ENCODE measurements around the gene TMEM54.

The TMEM54 gene

DNA sequence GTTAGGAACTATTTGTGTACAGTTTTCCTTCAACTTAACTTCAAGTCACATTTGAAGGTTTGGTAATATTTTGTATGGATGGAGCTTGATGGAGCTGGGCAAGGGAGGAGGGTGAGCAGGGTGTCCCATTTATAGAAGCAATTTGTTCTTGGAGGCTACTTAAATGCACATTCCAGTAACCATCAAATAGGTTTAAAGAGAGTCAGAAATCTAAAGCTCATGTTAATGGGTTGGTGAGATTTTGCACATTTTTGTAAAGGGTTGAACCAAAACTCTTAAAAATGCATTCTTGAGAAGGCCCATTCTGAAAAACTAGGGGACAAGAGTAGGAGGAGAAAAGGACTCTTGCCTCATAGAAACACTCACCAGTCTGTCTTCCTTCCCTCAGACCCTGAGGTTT is 40.6 kb downstream of the TMEM54 start:
- no peak overlapping the region for H3K23ac ChIP-seq (ENCODE audit: low read depth, low read length, poor library complexity)
- no peak overlapping the region for H4K91ac ChIP-seq (ENCODE audit: low read depth, low read length, poor library complexity)
- H2AK5ac ChIP-seq (ENCODE audit: low read depth, low read length) = no peak overlapping the region
- no peak overlapping the region for H3K4ac ChIP-seq (ENCODE audit: low read length)
- no peak overlapping the region for H2BK120ac ChIP-seq (ENCODE audit: low read depth, low read length)
- H3K27ac ChIP-seq (replicated peaks; ENCODE audit: low read length) = no peak overlapping the region
- no peak overlapping the region for H3K14ac ChIP-seq (ENCODE audit: low read length)
- H3K4me3 ChIP-seq (ENCODE audit: low read length in 2 of 2) = no peak overlapping the region
- H3K18ac ChIP-seq (ENCODE audit: low read length) = no peak overlapping the region
- no peaks in the 10 kb centered on the region for H3K4me1 ChIP-seq (ENCODE audit: control insufficient read depth in 2 of 2, insufficient read depth in 1 of 2, low read depth in 1 of 2, low read length in 2 of 2)
- no peak for DNase-seq (ENCODE audit: low spot score)
- no peak overlapping the region for H2BK15ac ChIP-seq (ENCODE audit: low read length)
- no peak overlapping the region for H3K9ac ChIP-seq (ENCODE audit: low read depth, low read length, poor library complexity)
- no peak overlapping the region for H2AFZ ChIP-seq (ENCODE audit: low read length)
- H3K4me2 ChIP-seq (ENCODE audit: insufficient read depth, low read length, poor library complexity, severe bottlenecking) = no peak overlapping the region
- H2BK5ac ChIP-seq (ENCODE audit: low read length) = no peak overlapping the region
- no peak overlapping the region for H4K8ac ChIP-seq (ENCODE audit: low read depth, low read length)
- no peak overlapping the region for H2BK12ac ChIP-seq (ENCODE audit: low read length)
- no peaks in the 10 kb centered on the region for H3K9me3 ChIP-seq (replicated peaks in 1 of 2; ENCODE audit: control insufficient read depth in 2 of 2, insufficient read depth in 1 of 2, low read depth in 1 of 2, low read length in 2 of 2)
- peaks cover 11 to 76% of the 10 kb centered on the region in 2 donors for H3K36me3 ChIP-seq (replicated peaks in 1 of 2; ENCODE audit: control insufficient read depth in 2 of 2, insufficient read depth in 2 of 2, low read length in 2 of 2)
- H3K79me1 ChIP-seq (ENCODE audit: low read depth, low read length) = no peaks in the 10 kb centered on the region
- H3K27me3 ChIP-seq (ENCODE audit: control insufficient read depth in 3 of 3, insufficient read depth in 3 of 3, low read depth in 1 of 3, low read length in 3 of 3) = no peaks in the 10 kb centered on the region

DNA sequence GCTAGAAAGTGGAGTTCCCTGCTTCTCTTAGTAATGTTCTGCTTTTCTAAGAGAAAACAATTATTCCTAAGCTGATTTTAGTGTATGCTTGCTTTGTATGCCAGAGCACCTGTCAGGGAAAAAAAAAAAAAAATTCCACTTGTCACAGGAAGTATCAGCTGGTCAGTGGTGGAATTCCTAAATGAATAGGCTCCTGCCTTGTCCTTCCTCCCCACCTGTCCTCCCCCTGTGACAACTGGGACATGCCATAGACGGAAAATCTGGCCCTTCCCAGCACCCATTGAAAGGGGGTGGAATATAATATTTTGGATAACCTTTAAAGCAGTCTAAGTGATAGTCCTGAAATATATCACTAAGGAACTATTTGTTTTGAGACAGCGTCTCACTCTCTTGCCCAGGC is 41.3 kb downstream of the TMEM54 start:
- no peak overlapping the region for H2BK15ac ChIP-seq (ENCODE audit: low read length)
- H3K14ac ChIP-seq (ENCODE audit: low read length) = no peak overlapping the region
- H3K9me3 ChIP-seq (replicated peaks in 1 of 2; ENCODE audit: control insufficient read depth in 2 of 2, insufficient read depth in 1 of 2, low read depth in 1 of 2, low read length in 2 of 2) = no peaks in the 10 kb centered on the region
- no peaks in the 10 kb centered on the region for H3K79me1 ChIP-seq (ENCODE audit: low read depth, low read length)
- H3K4ac ChIP-seq (ENCODE audit: low read length) = no peak overlapping the region
- H3K4me2 ChIP-seq (ENCODE audit: insufficient read depth, low read length, poor library complexity, severe bottlenecking) = no peak overlapping the region
- no peak overlapping the region for H2BK5ac ChIP-seq (ENCODE audit: low read length)
- H3K27ac ChIP-seq (replicated peaks; ENCODE audit: low read length) = no peak overlapping the region
- H3K4me3 ChIP-seq (ENCODE audit: low read length in 2 of 2) = no peak overlapping the region
- no peak overlapping the region for H4K91ac ChIP-seq (ENCODE audit: low read depth, low read length, poor library complexity)
- H3K18ac ChIP-seq (ENCODE audit: low read length) = no peak overlapping the region
- no peaks in the 10 kb centered on the region for H3K4me1 ChIP-seq (ENCODE audit: control insufficient read depth in 2 of 2, insufficient read depth in 1 of 2, low read depth in 1 of 2, low read length in 2 of 2)
- no peak overlapping the region for H2AFZ ChIP-seq (ENCODE audit: low read length)
- no peak overlapping the region for H4K8ac ChIP-seq (ENCODE audit: low read depth, low read length)
- no peak overlapping the region for H3K9ac ChIP-seq (ENCODE audit: low read depth, low read length, poor library complexity)
- no peak overlapping the region for H2BK120ac ChIP-seq (ENCODE audit: low read depth, low read length)
- WGBS, 2 donors (ENCODE audit: extremely low coverage in 2 of 2, insufficient read length in 2 of 2, insufficient replicate concordance in 1 of 2) = no CpG with 5 or more reads among the region's 2 CpGs
- H2BK12ac ChIP-seq (ENCODE audit: low read length) = no peak overlapping the region
- no peak overlapping the region for H2AK5ac ChIP-seq (ENCODE audit: low read depth, low read length)
- peaks cover 11 to 83% of the 10 kb centered on the region in 2 donors for H3K36me3 ChIP-seq (replicated peaks in 1 of 2; ENCODE audit: control insufficient read depth in 2 of 2, insufficient read depth in 2 of 2, low read length in 2 of 2)
- H3K23ac ChIP-seq (ENCODE audit: low read depth, low read length, poor library complexity) = no peak overlapping the region
- no peaks in the 10 kb centered on the region for H3K27me3 ChIP-seq (ENCODE audit: control insufficient read depth in 3 of 3, insufficient read depth in 3 of 3, low read depth in 1 of 3, low read length in 3 of 3)
- no peak for DNase-seq (ENCODE audit: low spot score)

DNA sequence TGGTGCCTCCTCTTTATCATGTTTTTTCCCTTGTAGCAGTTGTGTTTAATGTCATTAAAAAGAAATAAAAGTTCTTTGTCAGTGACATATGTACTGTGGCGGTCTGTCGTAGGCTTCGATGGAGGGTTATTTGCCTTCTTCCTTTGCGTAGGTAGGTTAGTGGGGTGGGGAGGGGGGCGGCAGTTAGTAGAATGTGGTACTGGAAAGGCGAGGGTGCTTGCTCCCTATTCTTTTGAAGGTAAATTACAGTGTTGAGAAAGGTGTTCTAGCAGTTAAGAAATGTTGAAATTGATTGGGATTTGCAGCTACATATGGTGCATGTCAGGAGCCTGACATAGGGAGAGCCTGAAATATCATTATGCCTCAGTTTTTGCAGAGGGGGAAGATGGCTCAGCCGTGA is 42.4 kb downstream of the TMEM54 start:
- no peak overlapping the region for H2BK120ac ChIP-seq (ENCODE audit: low read depth, low read length)
- H2AFZ ChIP-seq (ENCODE audit: low read length) = no peak overlapping the region
- no peak for DNase-seq (ENCODE audit: low spot score)
- no peak overlapping the region for H2AK5ac ChIP-seq (ENCODE audit: low read depth, low read length)
- no peaks in the 10 kb centered on the region for H3K27me3 ChIP-seq (ENCODE audit: control insufficient read depth in 3 of 3, insufficient read depth in 3 of 3, low read depth in 1 of 3, low read length in 3 of 3)
- H3K14ac ChIP-seq (ENCODE audit: low read length) = no peak overlapping the region
- H3K4me1 ChIP-seq (ENCODE audit: control insufficient read depth in 2 of 2, insufficient read depth in 1 of 2, low read depth in 1 of 2, low read length in 2 of 2) = no peaks in the 10 kb centered on the region
- no peak overlapping the region for H4K8ac ChIP-seq (ENCODE audit: low read depth, low read length)
- H2BK12ac ChIP-seq (ENCODE audit: low read length) = no peak overlapping the region
- H3K9ac ChIP-seq (ENCODE audit: low read depth, low read length, poor library complexity) = no peak overlapping the region
- H3K4me2 ChIP-seq (ENCODE audit: insufficient read depth, low read length, poor library complexity, severe bottlenecking) = no peak overlapping the region
- no peaks in the 10 kb centered on the region for H3K9me3 ChIP-seq (replicated peaks in 1 of 2; ENCODE audit: control insufficient read depth in 2 of 2, insufficient read depth in 1 of 2, low read depth in 1 of 2, low read length in 2 of 2)
- H3K4me3 ChIP-seq (ENCODE audit: low read length in 2 of 2) = no peak overlapping the region
- no peak overlapping the region for H3K27ac ChIP-seq (replicated peaks; ENCODE audit: low read length)
- no peak overlapping the region for H4K91ac ChIP-seq (ENCODE audit: low read depth, low read length, poor library complexity)
- no peak overlapping the region for H3K23ac ChIP-seq (ENCODE audit: low read depth, low read length, poor library complexity)
- H2BK15ac ChIP-seq (ENCODE audit: low read length) = no peak overlapping the region
- peaks cover 9 to 92% of the 10 kb centered on the region in 2 donors for H3K36me3 ChIP-seq (replicated peaks in 1 of 2; ENCODE audit: control insufficient read depth in 2 of 2, insufficient read depth in 2 of 2, low read length in 2 of 2)
- H3K4ac ChIP-seq (ENCODE audit: low read length) = no peak overlapping the region
- H3K18ac ChIP-seq (ENCODE audit: low read length) = no peak overlapping the region
- H3K79me1 ChIP-seq (ENCODE audit: low read depth, low read length) = no peaks in the 10 kb centered on the region
- whole genome bisulfite sequencing, 2 donors (ENCODE audit: extremely low coverage in 2 of 2, insufficient read length in 2 of 2, insufficient replicate concordance in 1 of 2) = no CpG with 5 or more reads among the region's 7 CpGs
- H2BK5ac ChIP-seq (ENCODE audit: low read length) = no peak overlapping the region

DNA sequence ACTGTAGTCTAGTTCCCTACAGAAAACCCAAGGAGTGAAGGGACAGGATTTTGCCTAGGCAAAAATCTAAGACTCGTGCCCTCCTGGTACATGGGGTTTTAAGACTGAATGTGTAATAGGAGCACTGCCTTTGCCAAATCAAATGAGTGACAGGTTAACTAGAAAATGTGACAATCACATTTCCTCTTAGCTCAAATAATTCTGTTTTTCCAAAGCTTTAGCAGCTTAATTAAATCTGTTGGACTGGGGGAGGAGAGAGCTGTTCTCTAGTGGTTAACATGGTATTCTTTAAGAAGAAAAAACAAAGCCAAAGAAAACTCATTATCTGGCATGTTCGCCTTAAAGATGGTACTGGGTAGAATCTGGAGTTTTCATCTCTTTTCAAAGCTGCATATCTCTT is 43.1 kb downstream of the TMEM54 start:
- WGBS, 2 donors (ENCODE audit: extremely low coverage in 2 of 2, insufficient read length in 2 of 2, insufficient replicate concordance in 1 of 2) = no CpG with 5 or more reads among the region's 2 CpGs
- H2BK15ac ChIP-seq (ENCODE audit: low read length) = no peak overlapping the region
- no peak overlapping the region for H2AK5ac ChIP-seq (ENCODE audit: low read depth, low read length)

More for the DNA sequence above, 43.1 kb downstream of the TMEM54 start:
- Histone ChIP-seq H3K4me3 (ENCODE audit: low read length in 2 of 2) (no peak overlapping the region), H2AFZ (ENCODE audit: low read length) (no peak overlapping the region), H4K8ac (ENCODE audit: low read depth, low read length) (no peak overlapping the region), H4K91ac (ENCODE audit: low read depth, low read length, poor library complexity) (no peak overlapping the region), H3K27me3 (ENCODE audit: control insufficient read depth in 3 of 3, insufficient read depth in 3 of 3, low read depth in 1 of 3, low read length in 3 of 3) (no peaks in the 10 kb centered on the region), H2BK120ac (ENCODE audit: low read depth, low read length) (no peak overlapping the region), H3K4me1 (ENCODE audit: control insufficient read depth in 2 of 2, insufficient read depth in 1 of 2, low read depth in 1 of 2, low read length in 2 of 2) (no peaks in the 10 kb centered on the region), H3K9ac (ENCODE audit: low read depth, low read length, poor library complexity) (no peak overlapping the region), H3K4me2 (ENCODE audit: insufficient read depth, low read length, poor library complexity, severe bottlenecking) (no peak overlapping the region), H3K79me1 (ENCODE audit: low read depth, low read length) (no peaks in the 10 kb centered on the region), H3K27ac (replicated peaks; ENCODE audit: low read length) (no peak overlapping the region), H3K36me3 (replicated peaks in 1 of 2; ENCODE audit: control insufficient read depth in 2 of 2, insufficient read depth in 2 of 2, low read length in 2 of 2) (peaks cover 10 to 95% of the 10 kb centered on the region in 2 donors), H2BK12ac (ENCODE audit: low read length) (no peak overlapping the region), H3K14ac (ENCODE audit: low read length) (no peak overlapping the region), H3K23ac (ENCODE audit: low read depth, low read length, poor library complexity) (no peak overlapping the region), H3K18ac (ENCODE audit: low read length) (no peak overlapping the region), H2BK5ac (ENCODE audit: low read length) (no peak overlapping the region), H3K9me3 (replicated peaks in 1 of 2; ENCODE audit: control insufficient read depth in 2 of 2, insufficient read depth in 1 of 2, low read depth in 1 of 2, low read length in 2 of 2) (no peaks in the 10 kb centered on the region), H3K4ac (ENCODE audit: low read length) (no peak overlapping the region)
- no peak for DNase-seq (ENCODE audit: low spot score)
